Neural progenitor cell (in vitro differentiated cells): ENCODE results near the gene MICAL2. TPM values are rescaled to one million over a fixed set of nuclear protein-coding genes. Genes with fewer than 3 reads are reported as not detected.

Experiments
- DNase-seq: peaks from one replicate; pipeline ENCODE4 v3.0.0-alpha.2; 2016; ENCODE audit warnings: low spot score
- H2AFZ ChIP-seq: fragments of 200-600 bp; sonication (generic); replicated peaks from 2 replicates; pipeline ENCODE4 v1.6.1; 2016; ENCODE audit warnings: antibody characterized with exemption
- H3F3A ChIP-seq: fragments of 200-600 bp; sonication (generic); 2 replicates; pipeline ENCODE4 v1.6.1; 2016; ENCODE audit warnings: antibody characterized with exemption, low read depth
- H3K27ac ChIP-seq: fragments of 200-600 bp; sonication (generic); 2 replicates; pipeline ENCODE4 v1.5.1; 2016; ENCODE audit warnings: mild to moderate bottlenecking
- H3K27me3 ChIP-seq: fragments of 200-600 bp; sonication (generic); 2 replicates; pipeline ENCODE4 v1.6.1; 2016; ENCODE audit warnings: mild to moderate bottlenecking, moderate library complexity
- H3K36me3 ChIP-seq: fragments of 200-600 bp; sonication (generic); 2 replicates; pipeline ENCODE4 v1.5.1; 2016
- H3K4me1 ChIP-seq: fragments of 200-600 bp; sonication (generic); 2 replicates; pipeline ENCODE4 v1.6.1; 2016; ENCODE audit warnings: mixed run types
- H3K4me2 ChIP-seq: fragments of 200-600 bp; sonication (generic); 2 replicates; pipeline ENCODE4 v1.6.1; 2016
- H3K4me3 ChIP-seq: fragments of 200-600 bp; sonication (generic); 2 replicates; pipeline ENCODE4 v1.5.1; 2016
- H3K79me2 ChIP-seq: fragments of 200-600 bp; sonication (generic); 2 replicates; pipeline ENCODE4 v1.6.1; 2016; ENCODE audit warnings: low read depth
- H3K9ac ChIP-seq: fragments of 200-600 bp; sonication (generic); 2 replicates; pipeline ENCODE4 v1.6.1; 2016
- H3K9me3 ChIP-seq: fragments of 200-600 bp; sonication (generic); 2 replicates; pipeline ENCODE4 v1.5.1; 2016; ENCODE audit warnings: low read depth
- H4K20me1 ChIP-seq: fragments of 200-600 bp; sonication (generic); 2 replicates; pipeline ENCODE4 v1.6.1; 2016; ENCODE audit warnings: low read depth
- H3K27ac Mint-ChIP-seq: 3 replicates; pipeline ENCODE4 v1.8.0; 2021; ENCODE audit warnings: mixed read lengths
- H3K27me3 Mint-ChIP-seq: 2 replicates; pipeline ENCODE4 v1.8.0; 2022; ENCODE audit warnings: low read depth, mild to moderate bottlenecking, inconsistent platforms, moderate library complexity, mixed read lengths; ENCODE audit not compliant: insufficient read depth
- H3K36me3 Mint-ChIP-seq: 3 replicates; pipeline ENCODE4 v1.8.0; 2021; ENCODE audit warnings: mixed read lengths
- H3K4me1 Mint-ChIP-seq: 3 replicates; pipeline ENCODE4 v1.8.0; 2021; ENCODE audit warnings: mixed read lengths
- H3K4me3 Mint-ChIP-seq: 3 replicates; pipeline ENCODE4 v1.8.0; 2021; ENCODE audit warnings: mild to moderate bottlenecking, moderate library complexity, mixed read lengths
- H3K9me3 Mint-ChIP-seq: 3 replicates; pipeline ENCODE4 v1.8.0; 2020; ENCODE audit warnings: mixed read lengths
- EZH2 ChIP-seq: fragments of 200-600 bp; sonication (generic); IDR thresholded peaks from 2 replicates; pipeline ENCODE4 v1.6.1; 2017; ENCODE audit warnings: antibody characterized with exemption, mild to moderate bottlenecking, moderate library complexity
- EZH2phosphoT487 ChIP-seq: fragments of 200-600 bp; sonication (generic); IDR thresholded peaks from 2 replicates; pipeline ENCODE4 v1.6.1; 2017; ENCODE audit warnings: antibody characterized with exemption
- total RNA-seq: library from RNA; depleted of rRNA; stranded (reverse); fragments of >200 nt; gene quantifications from 2 replicates; pipeline ENCODE4 v1.2.3, GENCODE V29; 2015; ENCODE audit warnings: low replicate concordance
- TF ChIP-seq, protein P1 (sequence below): fragments of 200-600 bp; sonication (generic); IDR thresholded peaks from 2 replicates; pipeline ENCODE4 v1.5.1; 2017; ENCODE audit warnings: antibody characterized with exemption, mild to moderate bottlenecking

Gene MICAL2
- total RNA-seq, 1 donor from 2014 or later = 0.60 TPM

DNA sequence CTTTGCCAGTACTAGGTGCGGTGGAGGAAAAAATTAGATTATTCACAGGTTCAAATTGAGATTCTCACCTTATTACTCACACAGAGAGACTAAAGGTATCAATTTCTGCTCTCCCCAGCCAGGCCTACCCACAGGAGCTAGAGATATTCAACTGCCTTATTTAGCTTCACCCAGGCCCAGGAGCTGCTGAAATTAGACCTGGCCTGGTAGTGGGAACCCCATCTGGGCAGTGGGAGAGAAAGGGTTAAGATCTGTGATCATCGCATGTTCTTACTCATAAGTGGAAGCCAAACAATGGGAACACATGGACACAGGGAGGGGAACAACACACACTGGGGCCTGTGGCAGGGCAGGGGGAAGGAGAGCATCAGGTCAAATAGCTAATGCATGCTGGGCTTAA, 20.9 kb upstream of the MICAL2 start:
- no peak for DNase-seq
- Mint-ChIP-seq H3K4me1 (peaks cover 67% of the 10 kb centered on the region), H3K9me3 (no peaks in the 10 kb centered on the region), H3K27me3 (peaks cover 21% of the 10 kb centered on the region), H3K36me3 (no peaks in the 10 kb centered on the region), H3K4me3 (no peak overlapping the region), H3K27ac (no peak overlapping the region)
- H3K27me3 ChIP-seq = no peaks in the 10 kb centered on the region
- no peak overlapping the region for H3K4me3 ChIP-seq
- no peak overlapping the region for H3K9ac ChIP-seq
- H3F3A ChIP-seq = peaks cover 22% of the 10 kb centered on the region
- TF ChIP-seq, protein P1, sequence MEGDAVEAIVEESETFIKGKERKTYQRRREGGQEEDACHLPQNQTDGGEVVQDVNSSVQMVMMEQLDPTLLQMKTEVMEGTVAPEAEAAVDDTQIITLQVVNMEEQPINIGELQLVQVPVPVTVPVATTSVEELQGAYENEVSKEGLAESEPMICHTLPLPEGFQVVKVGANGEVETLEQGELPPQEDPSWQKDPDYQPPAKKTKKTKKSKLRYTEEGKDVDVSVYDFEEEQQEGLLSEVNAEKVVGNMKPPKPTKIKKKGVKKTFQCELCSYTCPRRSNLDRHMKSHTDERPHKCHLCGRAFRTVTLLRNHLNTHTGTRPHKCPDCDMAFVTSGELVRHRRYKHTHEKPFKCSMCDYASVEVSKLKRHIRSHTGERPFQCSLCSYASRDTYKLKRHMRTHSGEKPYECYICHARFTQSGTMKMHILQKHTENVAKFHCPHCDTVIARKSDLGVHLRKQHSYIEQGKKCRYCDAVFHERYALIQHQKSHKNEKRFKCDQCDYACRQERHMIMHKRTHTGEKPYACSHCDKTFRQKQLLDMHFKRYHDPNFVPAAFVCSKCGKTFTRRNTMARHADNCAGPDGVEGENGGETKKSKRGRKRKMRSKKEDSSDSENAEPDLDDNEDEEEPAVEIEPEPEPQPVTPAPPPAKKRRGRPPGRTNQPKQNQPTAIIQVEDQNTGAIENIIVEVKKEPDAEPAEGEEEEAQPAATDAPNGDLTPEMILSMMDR = no peak
- no peak for TF ChIP-seq EZH2phosphoT487
- no peak for TF ChIP-seq EZH2
- H4K20me1 ChIP-seq = no peaks in the 10 kb centered on the region
- no peaks in the 10 kb centered on the region for H3K36me3 ChIP-seq
- H3K4me2 ChIP-seq = no peak overlapping the region
- H2AFZ ChIP-seq = no peak overlapping the region
- H3K79me2 ChIP-seq = no peaks in the 10 kb centered on the region
- peaks cover 22% of the 10 kb centered on the region for H3K4me1 ChIP-seq
- H3K27ac ChIP-seq = no peak overlapping the region
- H3K9me3 ChIP-seq = no peaks in the 10 kb centered on the region

DNA sequence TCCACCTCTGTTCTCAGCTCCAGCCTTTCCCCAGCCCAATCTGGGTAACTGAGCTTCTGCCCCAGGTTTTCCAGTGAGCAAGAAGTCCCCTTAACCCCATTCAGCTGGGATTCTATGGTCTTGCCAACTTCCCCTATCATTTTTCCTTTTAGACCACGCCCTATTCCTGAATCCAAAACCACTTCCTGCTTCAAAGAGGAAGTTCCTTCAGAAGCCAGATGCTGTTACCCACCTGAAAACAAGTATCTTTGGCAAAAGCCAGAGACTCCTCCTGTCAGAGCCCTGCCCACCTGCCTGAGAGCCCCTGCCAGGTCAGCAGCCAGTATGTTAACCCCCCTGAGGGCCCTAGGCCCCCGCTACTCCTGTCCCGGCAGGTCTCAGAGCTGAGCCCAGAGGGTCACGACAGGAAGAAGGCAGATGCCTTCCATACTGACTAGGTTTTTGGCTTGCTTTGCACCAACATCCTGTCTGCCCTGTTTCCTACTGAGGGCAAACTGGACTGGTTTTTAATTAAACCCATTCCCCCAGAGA, 20.3 kb upstream of the MICAL2 start:
- Histone ChIP-seq H4K20me1 (no peaks in the 10 kb centered on the region), H3K4me1 (peaks cover 25% of the 10 kb centered on the region), H3K27ac (no peak overlapping the region), H3K4me3 (no peak overlapping the region), H3F3A (peaks cover 22% of the 10 kb centered on the region), H3K4me2 (no peak overlapping the region), H3K9ac (no peak overlapping the region), H2AFZ (no peak overlapping the region), H3K36me3 (no peaks in the 10 kb centered on the region), H3K79me2 (no peaks in the 10 kb centered on the region), H3K27me3 (no peaks in the 10 kb centered on the region), H3K9me3 (no peaks in the 10 kb centered on the region)
- DNase-seq = no peak
- Mint-ChIP-seq H3K27ac (peak overlapping the region; percentile 12), H3K36me3 (no peaks in the 10 kb centered on the region), H3K27me3 (peaks cover 17% of the 10 kb centered on the region), H3K4me3 (no peak overlapping the region), H3K9me3 (no peaks in the 10 kb centered on the region), H3K4me1 (peaks cover 66% of the 10 kb centered on the region)
- TF ChIP-seq EZH2phosphoT487 = no peak
- TF ChIP-seq EZH2 = no peak
- TF ChIP-seq, protein P1 = no peak

DNA sequence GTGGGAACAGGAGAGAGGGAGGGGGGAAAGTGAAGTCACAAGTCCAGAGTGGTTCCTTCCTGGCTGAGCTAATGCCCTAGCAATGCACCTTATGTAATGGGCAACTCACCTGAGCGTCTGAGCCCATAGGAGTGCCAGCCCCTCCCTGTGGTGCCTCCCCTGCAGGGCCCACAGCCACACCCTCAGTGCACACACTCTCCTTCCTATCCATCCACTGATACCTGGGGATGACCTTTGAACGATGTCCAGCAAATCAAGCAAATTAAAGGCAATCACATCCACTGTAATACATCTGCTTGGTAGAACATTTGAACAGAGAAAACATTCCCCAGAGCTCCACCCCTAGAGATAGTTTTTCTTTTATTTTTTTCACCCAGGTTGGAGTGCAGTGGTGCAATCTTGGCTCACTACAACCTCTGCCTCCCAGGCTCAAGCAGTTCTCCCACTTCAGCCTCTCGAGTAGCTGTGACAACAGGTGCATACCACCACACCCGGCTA, 19.6 kb upstream of the MICAL2 start:
- no peaks in the 10 kb centered on the region for H3K79me2 ChIP-seq
- H2AFZ ChIP-seq = no peak overlapping the region
- H3K27me3 ChIP-seq = no peaks in the 10 kb centered on the region
- H3K9me3 Mint-ChIP-seq = no peaks in the 10 kb centered on the region
- H3K27ac Mint-ChIP-seq = no peak overlapping the region
- no peaks in the 10 kb centered on the region for H4K20me1 ChIP-seq
- no peak overlapping the region for H3K4me2 ChIP-seq
- no peak for DNase-seq
- H3K4me1 Mint-ChIP-seq = peaks cover 59% of the 10 kb centered on the region
- H3K36me3 ChIP-seq = no peaks in the 10 kb centered on the region
- H3K27me3 Mint-ChIP-seq = peaks cover 13% of the 10 kb centered on the region
- H3K4me3 ChIP-seq = no peak overlapping the region
- H3K9me3 ChIP-seq = no peaks in the 10 kb centered on the region
- H3K9ac ChIP-seq = no peak overlapping the region
- H3K4me3 Mint-ChIP-seq = no peak overlapping the region
- H3K4me1 ChIP-seq = peaks cover 27% of the 10 kb centered on the region
- peaks cover 22% of the 10 kb centered on the region for H3F3A ChIP-seq
- H3K36me3 Mint-ChIP-seq = no peaks in the 10 kb centered on the region
- TF ChIP-seq, protein P1 = no peak
- H3K27ac ChIP-seq = no peak overlapping the region
